Embryonic facial prominence (tissue), 1 donor: Measurements from ENCODE around the gene CCR1.

Experiments used
- DNase-seq: peaks from one replicate; pipeline ENCODE4 v3.0.0-alpha.2; 2016; ENCODE audit errors: extremely low spot score

The CCR1 gene

GRCh38 chr3:46208167-46208704 lies at the start of gene CCR1:
Gene CCR1 (minus strand): TSS chr3:46208313. CDS start chr3:46204313, 4,000 bp downstream.
- no peak for DNase-seq

- no peak for DNase-seq
Measured at GRCh38 chr3:46252980-46253379, 44.9 kb upstream of the CCR1 start.

- DNase-seq = no peak
Measured at GRCh38 chr3:46245146-46245545, 37.0 kb upstream of the CCR1 start.

- no peak for DNase-seq
Measured at GRCh38 chr3:46243560-46243959, 35.4 kb upstream of the CCR1 start.

GRCh38 chr3:46242120-46242519 lies 34.0 kb upstream of the CCR1 start, which contains the start of gene CCR3:
Gene CCR3 (plus strand): TSS chr3:46242460. CDS start chr3:46265159, 22,699 bp downstream.
- no peak for DNase-seq

GRCh38 chr3:46239952-46240351 lies 31.8 kb upstream of the CCR1 start:
- no peak for DNase-seq

GRCh38 chr3:46239301-46239938 lies 31.3 kb upstream of the CCR1 start:
- no peak for DNase-seq

GRCh38 chr3:46238386-46238785 lies 30.3 kb upstream of the CCR1 start:
- no peak for DNase-seq

- no peak for DNase-seq
Measured at GRCh38 chr3:46236294-46237054, 28.4 kb upstream of the CCR1 start.

GRCh38 chr3:46235425-46235824 lies 27.3 kb upstream of the CCR1 start:
- DNase-seq = no peak

- DNase-seq = no peak
Measured at GRCh38 chr3:46233194-46233593, 25.1 kb upstream of the CCR1 start.

GRCh38 chr3:46231323-46231722 lies 23.2 kb upstream of the CCR1 start:
- DNase-seq = no peak

GRCh38 chr3:46228260-46229242 lies 20.4 kb upstream of the CCR1 start:
- no peak for DNase-seq

- no peak for DNase-seq
Measured at GRCh38 chr3:46222435-46223161, 14.5 kb upstream of the CCR1 start.

GRCh38 chr3:46221938-46222337 lies 13.8 kb upstream of the CCR1 start:
- no peak for DNase-seq

GRCh38 chr3:46221391-46221790 lies 13.3 kb upstream of the CCR1 start:
- no peak for DNase-seq

GRCh38 chr3:46218196-46218709 lies 10.1 kb upstream of the CCR1 start:
- no peak for DNase-seq

GRCh38 chr3:46215810-46216414 lies 7.8 kb upstream of the CCR1 start:
- DNase-seq = no peak

GRCh38 chr3:46214751-46215352 lies 6.7 kb upstream of the CCR1 start:
- no peak for DNase-seq

- no peak for DNase-seq
Measured at GRCh38 chr3:46213201-46213600, 5.1 kb upstream of the CCR1 start.
